ENCODE results near the gene ETV6. TPM values are rescaled to one million over a fixed set of nuclear protein-coding genes. Genes with fewer than 3 reads are reported as not detected.
A peak's percentile ranks its signal among the peaks of the same experiment; 100 is the strongest.
"Not testable (repeated sequence)": the region's sequence is repeated elsewhere in the genome, so short reads cannot be mapped to it uniquely, and the experiment has no call there.

Gene ETV6
- total RNA-seq: 16.1 TPM
- long read RNA-seq, full-length matches to known transcripts: 22 of 31 reads
- long read RNA-seq, partial matches to known transcripts: 1 of 31 reads
- long read RNA-seq, other reads (novel, unspliced or antisense): 8 of 31 reads

DNA sequence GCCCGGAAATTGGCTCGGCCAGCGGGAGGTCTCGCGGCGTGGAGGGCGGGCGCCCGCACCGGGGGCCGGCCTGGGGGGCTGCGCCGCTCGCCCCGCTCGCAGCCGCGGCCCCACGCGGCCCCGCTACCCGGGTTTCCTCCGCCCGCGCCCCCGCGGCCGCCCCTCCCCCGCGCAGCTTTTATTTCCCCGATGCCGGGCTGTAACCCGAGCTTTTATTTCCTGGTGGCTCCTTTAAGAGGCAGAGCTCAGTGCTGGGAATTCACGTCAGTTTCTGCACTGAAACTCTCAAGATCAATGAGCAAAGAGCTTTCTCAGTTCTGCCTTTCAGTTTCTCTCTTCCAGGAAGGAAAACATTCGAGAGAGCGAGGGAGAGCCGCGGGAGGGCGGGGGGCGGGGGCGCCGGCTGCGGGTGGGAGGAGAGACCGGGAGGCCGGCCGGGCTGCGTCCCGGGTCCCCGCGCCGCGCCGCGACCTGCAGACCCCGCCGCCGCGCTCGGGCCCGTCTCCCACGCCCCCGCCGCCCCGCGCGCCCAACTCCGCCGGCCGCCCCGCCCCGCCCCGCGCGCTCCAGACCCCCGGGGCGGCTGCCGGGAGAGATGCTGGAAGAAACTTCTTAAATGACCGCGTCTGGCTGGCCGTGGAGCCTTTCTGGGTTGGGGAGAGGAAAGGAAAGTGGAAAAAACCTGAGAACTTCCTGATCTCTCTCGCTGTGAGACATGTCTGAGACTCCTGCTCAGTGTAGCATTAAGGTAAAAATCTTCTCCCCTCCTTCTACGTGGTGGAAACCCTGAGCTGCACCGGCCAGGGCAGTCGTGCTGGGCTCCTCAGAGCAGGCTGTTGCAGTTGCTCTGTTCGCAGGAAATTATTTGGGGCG lies at the start of gene ETV6:
Gene ETV6 (plus strand): TSS at position 262 of the 873 bp plus-strand sequence. CDS start 454 bp downstream, at position 716.
- DNase-seq (peak; percentile 73), ATAC-seq (ENCODE audit: poor library complexity) (peak; percentile 17)
- intact Hi-C loops (cut with DNase I): loop anchor here (10.0 kb wide), 2 partner anchors 105 to 235 kb away; no protein-coding TSS in a partner anchor

DNA sequence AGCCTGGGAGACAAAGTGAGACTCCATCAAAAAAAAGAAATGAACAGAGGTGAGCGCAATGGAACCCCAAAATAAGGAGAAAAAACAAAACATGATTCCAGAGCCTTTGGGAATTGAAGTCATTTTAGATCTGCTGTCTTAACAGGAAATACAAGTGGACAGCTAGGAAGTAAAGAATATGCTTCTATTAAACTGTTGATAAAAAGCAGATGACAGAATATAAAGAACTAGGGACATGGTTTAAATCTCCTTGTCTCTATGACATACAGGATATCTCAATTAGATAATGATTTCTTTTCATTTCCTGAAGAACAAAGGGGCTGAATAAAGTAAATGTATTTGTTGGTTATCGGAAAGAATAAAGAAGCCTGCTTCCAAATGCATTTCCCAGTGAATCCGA lies 49.3 kb upstream of the ETV6 start:
- no peak for DNase-seq
- no peak for ATAC-seq (ENCODE audit: poor library complexity)
- intact Hi-C loops (cut with DNase I): no loop called here

DNA sequence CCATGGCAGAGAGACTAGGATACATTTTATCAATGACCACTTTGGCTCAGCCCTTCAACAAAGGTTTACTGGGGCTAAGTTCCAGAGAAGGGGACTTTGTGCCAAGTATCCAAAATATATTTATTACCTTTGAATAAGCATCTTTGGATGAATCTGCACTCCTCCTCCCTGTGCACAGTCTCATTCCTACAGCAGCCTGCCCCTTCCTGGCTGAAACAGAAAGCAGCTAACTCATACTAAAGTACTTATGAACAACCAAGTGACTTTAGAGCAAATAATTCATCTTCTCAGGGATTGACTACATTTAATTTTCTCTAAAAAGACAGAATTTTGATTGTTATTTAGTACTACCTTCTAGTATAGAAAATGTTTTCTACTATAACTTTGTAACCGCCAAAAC lies 47.8 kb upstream of the ETV6 start:
- DNase-seq (no peak), ATAC-seq (ENCODE audit: poor library complexity) (no peak)
- intact Hi-C loops (cut with DNase I): no loop called here

DNA sequence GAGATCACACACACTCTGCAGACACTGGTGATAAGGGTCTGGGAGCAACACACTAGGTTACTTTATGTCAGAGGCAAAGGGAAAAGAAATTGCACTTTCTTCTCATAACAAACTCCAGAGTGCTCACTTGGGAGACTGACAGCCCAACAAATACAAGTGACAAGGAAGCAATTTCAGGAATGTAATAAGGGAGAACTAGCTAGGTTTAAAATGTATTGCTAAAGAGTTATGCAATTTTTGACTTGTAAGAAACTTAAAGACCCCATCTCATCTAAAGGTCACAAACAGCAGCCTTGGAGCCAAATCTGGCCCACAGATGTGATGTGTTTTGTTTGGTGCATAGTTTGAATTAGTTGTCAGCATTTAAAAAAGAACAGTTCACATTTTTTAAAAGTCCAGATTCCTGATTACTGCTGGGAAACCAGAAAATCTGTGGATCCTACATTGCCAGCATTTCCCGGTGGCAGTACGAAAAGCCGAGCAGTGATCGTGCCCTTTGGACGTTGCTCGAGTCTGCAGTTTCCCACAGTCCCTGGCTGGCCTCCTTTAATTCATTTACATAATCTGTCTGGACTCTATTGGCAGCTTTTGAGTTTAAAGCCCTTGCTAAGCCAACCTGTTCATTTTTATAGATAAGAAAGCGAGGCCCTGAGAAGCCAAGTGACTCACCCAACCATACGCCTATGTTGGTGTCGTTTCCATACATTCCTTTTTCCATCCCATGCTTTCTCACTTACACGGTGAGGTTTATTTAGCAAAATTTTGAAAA lies 42.0 kb upstream of the ETV6 start:
- ATAC-seq (ENCODE audit: poor library complexity) (peak; percentile 49), DNase-seq (no peak)
- intact Hi-C loops (cut with DNase I): no loop called here

DNA sequence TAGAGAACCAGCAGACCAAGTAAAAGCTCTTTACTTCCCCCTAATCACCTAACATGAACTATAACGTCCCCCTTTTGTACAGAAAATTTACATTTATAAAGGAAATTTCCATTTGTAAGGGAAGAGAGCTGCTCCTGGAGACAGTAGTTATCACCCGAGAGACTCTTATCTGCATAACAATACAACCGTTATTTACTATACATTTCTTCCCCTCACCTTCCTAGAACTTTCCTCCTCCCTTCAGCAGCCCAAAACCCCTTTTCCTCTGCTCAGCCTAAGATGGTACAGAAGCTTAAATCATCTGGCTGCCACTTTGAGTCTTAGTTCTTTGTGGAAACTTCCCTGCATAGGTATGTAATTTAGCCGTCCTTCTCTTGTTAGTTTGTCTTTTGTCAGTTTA lies 40.4 kb upstream of the ETV6 start:
- intact Hi-C loops (cut with DNase I): no loop called here

DNA sequence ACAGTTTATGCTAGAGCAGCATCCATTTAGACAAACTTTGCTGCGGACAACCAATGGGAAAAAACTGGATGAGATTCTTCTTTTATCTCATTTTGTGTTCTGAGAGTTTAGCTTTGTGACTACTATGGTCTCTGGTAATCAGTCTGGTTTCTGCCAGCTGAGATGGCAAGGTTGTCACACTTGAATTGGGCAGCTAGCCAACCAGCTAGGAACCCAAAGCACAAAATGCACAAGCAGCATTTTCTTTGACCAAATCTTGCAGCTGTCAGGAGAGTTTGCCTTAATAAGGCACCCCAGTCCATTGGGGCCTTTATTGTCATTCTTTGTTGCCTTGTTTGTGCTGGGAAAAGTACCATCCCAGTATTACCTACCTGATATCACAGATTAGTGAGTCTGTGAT lies 34.0 kb upstream of the ETV6 start:
- intact Hi-C loops (cut with DNase I): no loop called here
- no peak for ATAC-seq (ENCODE audit: poor library complexity)
- DNase-seq: no peak

More for the DNA sequence above, 40.4 kb upstream of the ETV6 start:
- ATAC-seq (ENCODE audit: poor library complexity) (no peak), DNase-seq (no peak)

GRCh38 chr12:11618046-11618445 lies 31.4 kb upstream of the ETV6 start:
- DNase-seq (no peak), ATAC-seq (ENCODE audit: poor library complexity) (no peak)

DNA sequence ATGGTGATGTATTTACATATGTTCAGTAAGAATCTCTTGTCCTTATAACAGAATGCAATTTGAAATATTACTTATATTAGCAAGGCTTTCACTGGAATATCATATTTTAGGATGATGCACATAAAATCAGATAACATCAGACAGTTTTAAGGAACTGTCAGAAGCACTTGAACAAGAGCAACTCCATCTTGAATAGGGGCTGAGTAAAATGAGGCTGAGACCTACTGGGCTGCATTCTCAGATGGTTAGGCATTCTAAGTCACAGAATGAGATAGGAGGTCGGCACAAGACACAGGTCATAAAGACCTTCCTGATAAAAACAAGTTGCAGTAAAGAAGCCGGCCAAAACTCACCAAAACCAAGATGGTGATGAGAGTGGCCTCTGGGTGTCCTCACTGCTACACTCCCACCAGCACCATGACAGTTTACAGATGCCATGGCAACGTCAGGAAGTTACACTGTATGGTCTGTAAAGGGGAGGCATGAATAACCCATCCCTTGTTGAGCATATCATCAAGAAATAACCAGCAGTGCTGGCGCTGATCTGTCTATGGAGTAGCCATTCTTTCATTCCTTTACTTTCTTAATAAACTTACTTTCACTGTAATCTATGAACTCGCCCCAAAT lies 27.6 kb upstream of the ETV6 start:
- DNase-seq (no peak), ATAC-seq (ENCODE audit: poor library complexity) (peak; percentile 53)
- intact Hi-C loops (cut with DNase I): no loop called here

More at GRCh38 chr12:11618046-11618445, 31.4 kb upstream of the ETV6 start:
- intact Hi-C loops (cut with DNase I): no loop called here

- intact Hi-C loops (cut with DNase I): no loop called here
Observed at GRCh38 chr12:11622876-11623281, 26.6 kb upstream of the ETV6 start.

GRCh38 chr12:11623382-11623781 lies 26.1 kb upstream of the ETV6 start:
- DNase-seq (no peak), ATAC-seq (ENCODE audit: poor library complexity) (no peak)
- intact Hi-C loops (cut with DNase I): no loop called here

More at GRCh38 chr12:11622876-11623281, 26.6 kb upstream of the ETV6 start:
- DNase-seq (no peak), ATAC-seq (ENCODE audit: poor library complexity) (no peak)

DNA sequence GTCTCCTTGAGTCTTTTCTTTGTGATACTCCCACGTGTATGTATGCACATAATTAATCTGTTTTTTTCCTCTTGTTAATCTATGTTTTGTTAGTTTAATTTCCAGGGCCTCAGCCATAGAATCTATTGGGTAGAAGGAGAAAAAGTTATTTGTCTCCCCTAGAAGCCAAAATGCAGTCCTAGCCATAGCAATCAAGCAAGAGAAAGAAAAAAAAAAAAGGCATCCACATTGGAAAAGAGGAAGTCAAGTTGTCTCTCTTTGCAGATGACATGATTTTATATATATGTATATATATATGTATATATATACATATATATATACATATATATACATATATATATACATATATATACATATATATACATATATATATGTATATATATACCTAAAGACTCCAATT lies 25.4 kb upstream of the ETV6 start:
- no peak for ATAC-seq (ENCODE audit: poor library complexity)
- intact Hi-C loops (cut with DNase I): no loop called here
- DNase-seq: no peak

- ATAC-seq (ENCODE audit: poor library complexity); intact Hi-C loops (cut with DNase I); DNase-seq: not testable (repeated sequence)
Observed at GRCh38 chr12:11627709-11628108, 21.8 kb upstream of the ETV6 start.

DNA sequence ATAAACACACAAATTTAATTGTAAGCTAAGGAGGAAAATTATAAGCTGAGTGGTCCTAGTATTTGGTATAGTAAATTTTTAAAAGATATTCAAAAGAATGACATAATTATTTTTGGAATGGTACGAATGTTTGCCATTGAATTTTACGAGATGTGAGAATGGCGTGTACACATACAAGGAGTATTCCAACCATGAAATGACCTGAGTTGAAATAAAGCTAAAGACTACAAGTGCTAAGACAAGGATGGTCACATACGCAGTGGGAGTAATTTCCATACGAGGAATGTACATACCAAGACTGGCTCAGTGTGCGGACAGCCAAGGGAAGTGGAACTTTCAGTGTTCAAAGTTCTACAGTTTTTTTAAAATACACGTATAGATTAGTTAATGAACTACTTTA lies 21.1 kb upstream of the ETV6 start:
- intact Hi-C loops (cut with DNase I): no loop called here
- no peak for DNase-seq
- ATAC-seq (ENCODE audit: poor library complexity): no peak

DNA sequence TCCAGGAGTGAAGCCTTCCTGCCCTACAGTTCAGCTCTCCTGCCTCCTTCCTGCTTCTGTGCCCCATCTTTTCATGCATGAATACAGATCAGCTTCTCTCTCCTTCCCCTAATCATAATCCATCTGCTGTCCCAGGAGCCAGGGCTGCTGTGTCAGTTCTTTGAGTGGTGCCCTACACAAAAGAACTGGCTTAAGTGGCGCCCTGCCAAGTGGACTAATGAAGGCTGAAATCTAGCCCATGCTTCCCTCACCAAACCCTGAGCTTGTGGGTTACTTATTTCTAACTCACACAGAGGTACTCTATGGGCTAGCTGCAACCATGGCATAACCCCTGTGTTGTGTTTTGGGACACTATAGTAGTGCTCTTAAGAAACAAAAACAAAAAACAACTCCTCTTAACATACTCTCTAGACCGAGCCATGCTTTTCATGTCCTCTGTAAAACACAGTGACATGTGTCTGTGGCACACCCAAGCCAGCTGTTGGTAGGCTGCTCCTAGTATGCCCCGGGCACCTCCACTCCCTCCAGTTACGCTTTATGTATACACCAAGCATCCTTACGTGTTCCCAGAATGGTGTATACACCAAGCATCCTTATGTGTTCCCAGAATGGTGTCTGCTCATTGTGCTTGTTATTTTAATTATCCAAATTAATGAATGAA lies 19.3 kb upstream of the ETV6 start:
- intact Hi-C loops (cut with DNase I): no loop called here
- DNase-seq: peak; percentile 58
- no peak for ATAC-seq (ENCODE audit: poor library complexity)

GRCh38 chr12:11631288-11631687 lies 18.2 kb upstream of the ETV6 start:
- ATAC-seq (ENCODE audit: poor library complexity) (no peak), DNase-seq (no peak)
- intact Hi-C loops (cut with DNase I): no loop called here

DNA sequence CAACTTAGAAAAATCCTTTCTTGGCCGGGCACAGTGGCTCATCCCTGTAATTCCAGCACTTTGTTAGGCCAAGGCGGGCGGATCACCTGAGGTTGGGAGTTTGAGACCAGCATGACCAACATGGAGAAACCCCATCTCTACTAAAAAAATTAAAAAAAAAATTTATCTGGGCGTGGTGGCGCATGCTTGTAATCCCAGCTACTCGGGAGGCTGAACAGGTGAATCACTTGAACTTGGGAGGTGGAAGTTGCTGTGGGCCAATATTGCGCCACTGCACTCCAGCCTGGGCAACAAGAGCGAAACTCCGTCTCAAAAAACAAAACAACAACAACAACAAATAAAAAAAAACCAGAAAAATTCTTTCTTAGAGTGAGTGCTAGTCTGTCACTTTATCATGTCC lies 17.6 kb upstream of the ETV6 start:
- DNase-seq; ATAC-seq (ENCODE audit: poor library complexity); intact Hi-C loops (cut with DNase I): not testable (repeated sequence)

DNA sequence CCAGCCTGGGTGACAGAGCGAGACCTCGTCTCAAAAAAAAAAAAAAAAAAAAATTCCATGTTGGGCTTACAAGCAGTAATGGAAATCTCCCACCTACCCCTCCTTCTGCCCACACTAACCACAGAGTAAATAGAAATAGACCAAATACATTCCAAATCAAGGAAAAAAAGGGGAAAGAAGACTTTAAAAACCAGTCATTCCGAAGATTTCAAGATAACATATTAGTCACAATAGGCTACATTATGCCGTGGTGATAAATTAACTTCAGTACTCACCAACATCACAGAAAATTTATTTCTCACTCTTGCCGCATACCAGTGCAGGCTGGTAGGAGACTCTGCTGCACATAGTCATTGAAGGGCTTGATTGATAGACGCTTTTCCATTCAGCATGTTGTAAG lies 15.5 kb upstream of the ETV6 start:
- no peak for DNase-seq
- ATAC-seq (ENCODE audit: poor library complexity): no peak
- intact Hi-C loops (cut with DNase I): no loop called here

DNA sequence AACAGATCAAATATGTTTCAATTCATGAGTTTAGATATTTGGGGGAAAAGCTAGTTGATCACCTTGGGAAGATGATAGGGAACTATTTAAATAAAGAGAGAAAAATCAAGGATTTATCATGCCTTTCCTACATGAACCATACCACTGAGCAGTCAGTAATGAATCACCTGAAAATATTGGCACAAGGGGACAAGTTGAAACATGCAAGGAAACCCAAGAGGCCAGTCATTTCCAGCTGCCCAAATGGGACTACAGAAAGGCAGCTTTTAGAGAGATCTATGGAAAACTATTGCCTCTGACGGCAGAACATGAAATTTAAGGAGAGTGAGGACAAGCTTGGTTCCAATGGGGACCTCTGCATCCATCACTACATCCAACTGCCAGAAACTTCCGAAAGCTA lies 14.1 kb upstream of the ETV6 start:
- intact Hi-C loops (cut with DNase I): no loop called here
- DNase-seq (no peak), ATAC-seq (ENCODE audit: poor library complexity) (no peak)
